ENCODE data around the gene AKR7A3. TPM values are rescaled to one million over a fixed set of nuclear protein-coding genes. Genes with fewer than 3 reads are reported as not detected.
"Not testable (repeated sequence)": the region's sequence is repeated elsewhere in the genome, so short reads cannot be mapped to it uniquely, and the experiment has no call there.

The AKR7A3 gene
- total RNA-seq, 1 experiment from 2014 or later: 1.9 TPM

- ChIA-PET CTCF (no interaction called here), POLR2A (ENCODE audit: low non-redundant PET) (no interaction called here)
- H3K27me3 ChIP-seq (replicated peaks; ENCODE audit: insufficient read depth, low read depth, low read length, poor library complexity): no peaks in the 10 kb centered on the region
- H3K4me3 ChIP-seq (ENCODE audit: low read depth, low read length, poor library complexity, severe bottlenecking): no peak overlapping the region
- intact Hi-C loops (cut with micrococcal nuclease; ENCODE audit: unreplicated experiment): no loop called here
- BruUV-seq (replicated peaks): no TSS peak
- H3K36me3 ChIP-seq (ENCODE audit: insufficient read depth, low read length, poor library complexity, severe bottlenecking): no peaks in the 10 kb centered on the region
- no peaks in the 10 kb centered on the region for H3K4me1 ChIP-seq (ENCODE audit: insufficient read depth, low read length, poor library complexity, severe bottlenecking)
- TF ChIP-seq EZH2 (IDR thresholded peaks at IDR 0.05; ENCODE audit: borderline replicate concordance, low read depth, low read length, poor library complexity, severe bottlenecking) (no peak), CTCF (conservative IDR thresholded peaks at IDR 0.05; ENCODE audit: low read depth, low read length) (no peak)
- no peak for DNase-seq (ENCODE audit: low spot score)
- H3K27ac ChIP-seq (ENCODE audit: low read depth, low read length, poor library complexity, severe bottlenecking): no peak overlapping the region
- no peaks in the 10 kb centered on the region for H3K9me3 ChIP-seq (ENCODE audit: low read depth, low read length, poor library complexity, severe bottlenecking)
Observed at GRCh38 chr1:19273106-19273843, 15.3 kb downstream of the AKR7A3 start.

GRCh38 chr1:19272064-19272463 lies 16.5 kb downstream of the AKR7A3 start:
- CTCF ChIA-PET: interaction anchor here (0.6 kb wide), 1 partner anchor 751 kb away, joined by 3 read pairs; no protein-coding TSS in a partner anchor
- H3K9me3 ChIP-seq (ENCODE audit: low read depth, low read length, poor library complexity, severe bottlenecking): no peaks in the 10 kb centered on the region
- no peak overlapping the region for H3K27ac ChIP-seq (ENCODE audit: low read depth, low read length, poor library complexity, severe bottlenecking)
- no TSS peak for BruUV-seq (replicated peaks)
- no peak overlapping the region for H3K4me3 ChIP-seq (ENCODE audit: low read depth, low read length, poor library complexity, severe bottlenecking)
- POLR2A ChIA-PET (ENCODE audit: low non-redundant PET): no interaction called here
- H3K27me3 ChIP-seq (replicated peaks; ENCODE audit: insufficient read depth, low read depth, low read length, poor library complexity): no peaks in the 10 kb centered on the region
- intact Hi-C loops (cut with micrococcal nuclease; ENCODE audit: unreplicated experiment): no loop called here
- H3K36me3 ChIP-seq (ENCODE audit: insufficient read depth, low read length, poor library complexity, severe bottlenecking): no peaks in the 10 kb centered on the region
- no peaks in the 10 kb centered on the region for H3K4me1 ChIP-seq (ENCODE audit: insufficient read depth, low read length, poor library complexity, severe bottlenecking)
- no peak for DNase-seq (ENCODE audit: low spot score)
- no peak for TF ChIP-seq EZH2 (IDR thresholded peaks at IDR 0.05; ENCODE audit: borderline replicate concordance, low read depth, low read length, poor library complexity, severe bottlenecking)
- TF ChIP-seq CTCF (conservative IDR thresholded peaks at IDR 0.05; ENCODE audit: low read depth, low read length): no peak

GRCh38 chr1:19270343-19270730 lies 18.2 kb downstream of the AKR7A3 start:
- H3K36me3 ChIP-seq (ENCODE audit: insufficient read depth, low read length, poor library complexity, severe bottlenecking); BruUV-seq (replicated peaks); intact Hi-C loops (cut with micrococcal nuclease; ENCODE audit: unreplicated experiment); H3K27me3 ChIP-seq (replicated peaks; ENCODE audit: insufficient read depth, low read depth, low read length, poor library complexity); DNase-seq (ENCODE audit: low spot score); CTCF ChIA-PET; H3K27ac ChIP-seq (ENCODE audit: low read depth, low read length, poor library complexity, severe bottlenecking); H3K9me3 ChIP-seq (ENCODE audit: low read depth, low read length, poor library complexity, severe bottlenecking); H3K4me3 ChIP-seq (ENCODE audit: low read depth, low read length, poor library complexity, severe bottlenecking); H3K4me1 ChIP-seq (ENCODE audit: insufficient read depth, low read length, poor library complexity, severe bottlenecking); POLR2A ChIA-PET (ENCODE audit: low non-redundant PET): not testable (repeated sequence)

GRCh38 chr1:19269427-19270342 lies 18.9 kb downstream of the AKR7A3 start:
- H3K9me3 ChIP-seq (ENCODE audit: low read depth, low read length, poor library complexity, severe bottlenecking); intact Hi-C loops (cut with micrococcal nuclease; ENCODE audit: unreplicated experiment); H3K27me3 ChIP-seq (replicated peaks; ENCODE audit: insufficient read depth, low read depth, low read length, poor library complexity); H3K27ac ChIP-seq (ENCODE audit: low read depth, low read length, poor library complexity, severe bottlenecking); POLR2A ChIA-PET (ENCODE audit: low non-redundant PET); H3K4me3 ChIP-seq (ENCODE audit: low read depth, low read length, poor library complexity, severe bottlenecking); DNase-seq (ENCODE audit: low spot score); BruUV-seq (replicated peaks); H3K4me1 ChIP-seq (ENCODE audit: insufficient read depth, low read length, poor library complexity, severe bottlenecking); H3K36me3 ChIP-seq (ENCODE audit: insufficient read depth, low read length, poor library complexity, severe bottlenecking); CTCF ChIA-PET: not testable (repeated sequence)

Data from A673 (cell line).